H9 (cell line): ENCODE measurements around the gene ZMIZ2. TPM values are rescaled to one million over a fixed set of nuclear protein-coding genes. Genes with fewer than 3 reads are reported as not detected.

Source experiments
- DNase-seq: peaks from one replicate; pipeline ENCODE4 v3.0.0-alpha.2; 2017
- H2AFZ ChIP-seq: one replicate; pipeline ENCODE4 v1.6.1; 2013; ENCODE audit warnings: mild to moderate bottlenecking, low read length, control low read depth, moderate library complexity
- H2AK5ac ChIP-seq: 2 replicates; pipeline ENCODE4 v1.6.1; 2013; ENCODE audit warnings: low read length, control low read depth, mixed read lengths; ENCODE audit not compliant: insufficient read length
- H2BK120ac ChIP-seq: one replicate; pipeline ENCODE4 v1.6.1; 2013; ENCODE audit warnings: low read depth, mild to moderate bottlenecking, low read length, control low read depth, inconsistent platforms; ENCODE audit not compliant: poor library complexity, severe bottlenecking
- H2BK12ac ChIP-seq: 2 replicates; pipeline ENCODE4 v1.6.1; 2013; ENCODE audit warnings: low read length, control low read depth, mixed read lengths, low read depth; ENCODE audit not compliant: insufficient read length
- H2BK15ac ChIP-seq: 2 replicates; pipeline ENCODE4 v1.6.1; 2013; ENCODE audit warnings: low read depth, low read length, control low read depth
- H2BK20ac ChIP-seq: one replicate; pipeline ENCODE4 v1.6.1; 2013; ENCODE audit warnings: low read depth, mild to moderate bottlenecking, low read length, control low read depth, inconsistent platforms; ENCODE audit not compliant: poor library complexity, severe bottlenecking
- H2BK5ac ChIP-seq: 2 replicates; pipeline ENCODE4 v1.6.1; 2013; ENCODE audit warnings: low read length, control low read depth, mixed read lengths; ENCODE audit not compliant: insufficient read length
- H3K14ac ChIP-seq: 2 replicates; pipeline ENCODE4 v1.6.1; 2013; ENCODE audit warnings: low read length, control low read depth; ENCODE audit not compliant: insufficient read depth
- H3K18ac ChIP-seq: 2 replicates; pipeline ENCODE4 v1.6.1; 2013; ENCODE audit warnings: low read depth, mild to moderate bottlenecking, mixed read lengths, low read length, control low read depth; ENCODE audit not compliant: insufficient read length
- H3K23ac ChIP-seq: 2 replicates; pipeline ENCODE4 v1.6.1; 2013; ENCODE audit warnings: low read length, control low read depth, mixed read lengths, low read depth; ENCODE audit not compliant: insufficient read length
- H3K23me2 ChIP-seq: 2 replicates; pipeline ENCODE4 v1.6.1; 2013; ENCODE audit warnings: low read depth, mild to moderate bottlenecking, mixed read lengths, low read length, control low read depth; ENCODE audit not compliant: insufficient read length, poor library complexity, severe bottlenecking
- H3K27ac ChIP-seq: 2 replicates; pipeline ENCODE4 v1.5.1; 2013; ENCODE audit warnings: low read length, control low read depth, mixed read lengths, low read depth; ENCODE audit not compliant: insufficient read length
- H3K27me3 ChIP-seq: 2 replicates; pipeline ENCODE4 v1.6.1; 2013; ENCODE audit warnings: low read length, control low read depth, inconsistent platforms; ENCODE audit not compliant: insufficient read depth
- H3K4ac ChIP-seq: 2 replicates; pipeline ENCODE4 v1.6.1; 2013; ENCODE audit warnings: low read depth, mild to moderate bottlenecking, control low read depth, inconsistent platforms, low read length, moderate library complexity
- H3K4me1 ChIP-seq: 2 replicates; pipeline ENCODE4 v1.6.1; 2013; ENCODE audit warnings: low read length, control low read depth, inconsistent platforms; ENCODE audit not compliant: insufficient read depth
- H3K4me2 ChIP-seq: 2 replicates; pipeline ENCODE4 v1.6.1; 2013; ENCODE audit warnings: low read length, control low read depth, mixed read lengths; ENCODE audit not compliant: insufficient read length, insufficient read depth
- H3K56ac ChIP-seq: 2 replicates; pipeline ENCODE4 v1.6.1; 2013; ENCODE audit warnings: low read depth, mild to moderate bottlenecking, mixed read lengths, low read length, control low read depth; ENCODE audit not compliant: insufficient read length
- H3K79me1 ChIP-seq: 2 replicates; pipeline ENCODE4 v1.6.1; 2013; ENCODE audit warnings: low read depth, mild to moderate bottlenecking, moderate library complexity, low read length, control low read depth, inconsistent platforms; ENCODE audit not compliant: insufficient read depth, poor library complexity, severe bottlenecking
- H3K79me2 ChIP-seq: 2 replicates; pipeline ENCODE4 v1.6.1; 2013; ENCODE audit warnings: low read length, control low read depth, inconsistent platforms; ENCODE audit not compliant: insufficient read depth
- H3K9ac ChIP-seq: 2 replicates; pipeline ENCODE4 v1.6.1; 2013; ENCODE audit warnings: low read length, control low read depth, mixed read lengths; ENCODE audit not compliant: insufficient read length; ENCODE audit errors: extremely low read depth
- H3K9me3 ChIP-seq: one replicate; pipeline ENCODE4 v1.6.1; 2013; ENCODE audit warnings: low read depth, low read length, inconsistent platforms; ENCODE audit not compliant: control insufficient read depth
- H3T11ph ChIP-seq: one replicate; pipeline ENCODE4 v1.6.1; 2013; ENCODE audit warnings: mild to moderate bottlenecking, low read length, control low read depth, inconsistent platforms
- H4K20me1 ChIP-seq: one replicate; pipeline ENCODE4 v1.6.1; 2013; ENCODE audit not compliant: control insufficient read depth, insufficient read length, insufficient read depth
- H4K5ac ChIP-seq: 2 replicates; pipeline ENCODE4 v1.6.1; 2013; ENCODE audit warnings: low read depth, mild to moderate bottlenecking, mixed read lengths, low read length, control low read depth; ENCODE audit not compliant: insufficient read length
- H4K8ac ChIP-seq: replicated peaks from 2 replicates; pipeline ENCODE4 v1.6.1; 2013; ENCODE audit warnings: low read length, control low read depth, mixed read lengths, low read depth; ENCODE audit not compliant: insufficient read length
- H4K91ac ChIP-seq: 2 replicates; pipeline ENCODE4 v1.6.1; 2013; ENCODE audit warnings: low read depth, mild to moderate bottlenecking, moderate library complexity, mixed read lengths, low read length, control low read depth; ENCODE audit not compliant: insufficient read length
- H3K27ac Mint-ChIP-seq, 3 experiments: 2 replicates in 2 of 3; 3 replicates in 1 of 3; pipeline ENCODE4 v1.8.0; 2020 to 2021; ENCODE audit warnings: mixed read lengths in 3 of 3, mild to moderate bottlenecking in 1 of 3, moderate library complexity in 1 of 3
- H3K27me3 Mint-ChIP-seq: 2 replicates; pipeline ENCODE4 v1.8.0; 2021; ENCODE audit warnings: low read depth, mild to moderate bottlenecking, moderate library complexity, mixed read lengths
- H3K36me3 Mint-ChIP-seq, 3 experiments: 2 replicates in 2 of 3; 3 replicates in 1 of 3; pipeline ENCODE4 v1.8.0; 2020 to 2021; ENCODE audit warnings: low read depth in 3 of 3, mixed read lengths in 3 of 3; ENCODE audit not compliant: insufficient read depth in 1 of 3
- H3K4me1 Mint-ChIP-seq, 2 experiments: 2 replicates each; pipeline ENCODE4 v1.8.0; 2020; ENCODE audit warnings: mixed read lengths in 2 of 2
- H3K4me3 Mint-ChIP-seq, 2 experiments: 2 replicates in 1 of 2; 3 replicates in 1 of 2; pipeline ENCODE4 v1.8.0; 2020 to 2021; ENCODE audit warnings: mild to moderate bottlenecking in 2 of 2, mixed read lengths in 2 of 2, moderate library complexity in 1 of 2
- H3K9me3 Mint-ChIP-seq, 2 experiments: 2 replicates in 1 of 2; 3 replicates in 1 of 2; pipeline ENCODE4 v1.8.0; 2020; ENCODE audit warnings: mild to moderate bottlenecking in 2 of 2, mixed read lengths in 2 of 2, moderate library complexity in 1 of 2
- CTCF ChIP-seq: fragments of 200-600 bp; sonication (generic); conservative IDR thresholded peaks from 3 replicates; pipeline ENCODE4 v1.8.0; 2021; ENCODE audit warnings: antibody characterized with exemption, mild to moderate bottlenecking
- WGBS: extraction: QIAGEN DNeasy Blood & Tissue Kit; methylation state at CpG from one replicate; pipeline ENCODE4 v1.1.7; 2013; ENCODE audit warnings: missing lambda C conversion rate, low lambda C conversion rate, mixed read lengths; ENCODE audit not compliant: insufficient read length; ENCODE audit errors: extremely low coverage; 5-methylcytosine and 5-hydroxymethylcytosine counted together
- total RNA-seq: library from RNA; stranded (reverse); gene quantifications from 2 replicates; pipeline ENCODE4 v1.2.1, GENCODE V29; 2021

The ZMIZ2 gene
- total RNA-seq, 1 experiment from 2014 or later = 72.9 TPM

DNA sequence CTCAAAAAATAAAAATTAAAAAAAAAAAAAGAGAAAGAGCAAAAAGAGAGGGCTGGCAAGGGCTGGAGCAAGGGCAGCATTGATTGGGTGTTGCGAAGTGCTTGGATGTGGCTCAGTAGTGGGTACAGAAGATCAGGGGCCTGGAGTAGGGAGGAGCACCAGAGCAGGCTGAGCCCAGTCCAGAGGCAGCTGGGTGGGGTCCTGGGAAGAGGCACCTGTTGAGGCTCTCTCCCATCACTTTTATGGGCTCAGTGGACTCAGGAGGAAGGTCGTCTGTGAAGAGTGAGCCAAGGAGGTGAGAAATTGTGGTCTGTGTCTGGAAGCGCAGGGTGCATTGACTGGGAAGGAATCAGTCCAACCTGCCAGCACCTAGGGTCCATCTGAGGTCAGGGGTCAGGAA, 11.8 kb upstream of the ZMIZ2 start:
- Histone ChIP-seq H2BK120ac (no peak overlapping the region), H3K79me1 (no peaks in the 10 kb centered on the region), H3K4me1 (no peaks in the 10 kb centered on the region), H3K23ac (no peak overlapping the region), H4K8ac (no peak overlapping the region), H2BK5ac (no peak overlapping the region), H2BK15ac (no peak overlapping the region), H2BK20ac (no peak overlapping the region), H3K18ac (no peak overlapping the region), H3K79me2 (no peaks in the 10 kb centered on the region), H3K56ac (no peak overlapping the region), H3K27ac (no peak overlapping the region), H3K9me3 (no peaks in the 10 kb centered on the region), H2BK12ac (no peak overlapping the region), H3K27me3 (no peaks in the 10 kb centered on the region), H4K20me1 (no peaks in the 10 kb centered on the region), H4K5ac (no peak overlapping the region), H4K91ac (no peak overlapping the region), H3K23me2 (no peaks in the 10 kb centered on the region), H2AK5ac (no peak overlapping the region), H3K14ac (no peak overlapping the region), H3K4ac (no peak overlapping the region), H3K9ac (no peak overlapping the region), H3T11ph (no peak overlapping the region), H2AFZ (no peak overlapping the region), H3K4me2 (no peak overlapping the region)
- no peak overlapping the region for H3K4me3 Mint-ChIP-seq
- H3K9me3 Mint-ChIP-seq = no peaks in the 10 kb centered on the region
- no peak for TF ChIP-seq CTCF
- peaks cover 0 to 3% of the 10 kb centered on the region in 2 experiments; a peak in 1 of 4 replicates for H3K4me1 Mint-ChIP-seq
- H3K27ac Mint-ChIP-seq = peak overlapping the region in 2 of 3 experiments; percentile 18 to 28; a peak in 1 of 7 replicates
- no peaks in the 10 kb centered on the region; the same call in none of the 2 replicates for H3K27me3 Mint-ChIP-seq
- WGBS = no CpG with 5 or more reads among the region's 3 CpGs
- no peaks in the 10 kb centered on the region for H3K36me3 Mint-ChIP-seq
- no peak for DNase-seq
